ENCODE measurements around the gene CD1B. TPM values are rescaled to one million over a fixed set of nuclear protein-coding genes. Genes with fewer than 3 reads are reported as not detected.

Gene CD1B
- total RNA-seq, 2 donors from 2014 or later: not detected

DNA sequence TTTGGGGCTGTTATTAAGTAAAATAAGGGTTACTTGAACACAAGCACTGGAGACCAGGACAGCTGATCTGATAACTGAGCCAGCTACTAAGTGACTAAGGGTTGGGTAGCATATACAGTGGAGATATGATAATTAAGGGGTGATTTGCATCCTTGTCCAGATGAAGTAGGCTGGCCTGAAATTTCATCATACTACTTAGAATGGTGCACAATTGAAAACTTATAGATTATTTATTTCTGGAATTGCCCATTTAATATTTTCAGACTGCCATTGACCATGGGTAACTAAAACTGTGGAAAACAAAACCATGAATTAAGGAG, 3.8 kb upstream of the CD1B start:
- Mint-ChIP-seq H3K4me3 (no peak overlapping the region), H3K9me3 (peaks cover 5% of the 10 kb centered on the region), H3K27me3 (peaks cover 12% of the 10 kb centered on the region), H3K27ac (no peak overlapping the region), H3K36me3 (ENCODE audit: low read depth) (no peaks in the 10 kb centered on the region), H3K4me1 (no peaks in the 10 kb centered on the region)
- ATAC-seq (replicated peaks): no peak

DNA sequence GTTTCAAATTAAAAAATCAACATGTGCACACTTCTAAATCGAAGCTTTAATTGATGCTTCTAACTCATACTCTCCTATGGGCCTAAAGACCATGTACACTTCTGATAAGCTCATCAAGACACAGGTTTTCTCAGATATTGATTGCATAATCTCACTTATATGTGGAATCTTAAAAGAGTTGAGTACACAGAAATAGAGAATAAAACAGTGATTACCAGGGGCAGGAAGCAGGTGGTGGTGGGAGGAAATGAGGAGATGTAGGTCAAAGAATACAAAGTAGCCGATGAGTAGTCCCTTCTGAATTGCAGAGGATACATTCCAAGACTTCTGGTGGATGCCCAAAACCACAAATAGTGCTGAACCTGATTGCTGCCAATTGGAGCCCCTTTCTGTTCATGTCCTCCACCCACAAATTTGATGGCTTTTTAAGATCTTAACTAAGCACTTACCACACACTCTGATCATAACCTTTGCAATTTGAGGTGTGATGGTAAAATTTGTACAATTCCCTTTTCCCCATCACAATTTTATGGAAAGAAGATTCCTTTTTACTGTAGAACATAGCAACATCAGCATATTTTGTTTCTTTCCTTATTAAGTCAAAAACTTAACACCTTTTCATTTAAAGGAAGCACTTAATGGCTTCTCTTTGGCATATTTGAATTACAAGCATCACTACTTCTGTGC, 3.3 kb upstream of the CD1B start:
- no peak for ATAC-seq (replicated peaks)
- Mint-ChIP-seq H3K9me3 (peaks cover 5% of the 10 kb centered on the region), H3K27me3 (peaks cover 12% of the 10 kb centered on the region), H3K4me1 (no peaks in the 10 kb centered on the region), H3K27ac (no peak overlapping the region), H3K36me3 (ENCODE audit: low read depth) (no peaks in the 10 kb centered on the region), H3K4me3 (no peak overlapping the region)

GRCh38 chr1:158333405-158334155, 2.2 kb upstream of the CD1B start:
- peaks cover 5% of the 10 kb centered on the region for H3K9me3 Mint-ChIP-seq
- H3K36me3 Mint-ChIP-seq (ENCODE audit: low read depth): no peaks in the 10 kb centered on the region
- no peak for ATAC-seq (replicated peaks)
- no peak overlapping the region for H3K27ac Mint-ChIP-seq
- peaks cover 12% of the 10 kb centered on the region for H3K27me3 Mint-ChIP-seq
- H3K4me3 Mint-ChIP-seq: no peak overlapping the region
- H3K4me1 Mint-ChIP-seq: no peaks in the 10 kb centered on the region

DNA sequence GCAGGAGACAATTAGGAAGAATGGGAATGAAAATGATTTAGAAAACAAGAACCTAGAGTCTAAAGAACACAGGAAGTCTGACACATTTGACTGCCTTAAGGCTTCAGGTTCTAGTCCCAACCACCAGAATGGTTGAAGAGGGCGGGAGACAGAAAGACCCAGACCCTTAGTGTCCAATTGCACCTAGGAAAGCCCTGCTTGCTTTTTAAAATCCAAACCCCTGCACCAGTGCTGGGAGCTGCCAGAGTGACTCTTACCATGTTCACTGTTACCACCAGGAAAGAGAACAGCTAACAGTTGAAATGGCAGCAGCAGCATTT, 265 bp downstream of the CD1B start:
- no peak for ATAC-seq (replicated peaks)
- no peaks in the 10 kb centered on the region for H3K9me3 Mint-ChIP-seq
- peaks cover 8% of the 10 kb centered on the region for H3K27me3 Mint-ChIP-seq
- H3K4me1 Mint-ChIP-seq: no peaks in the 10 kb centered on the region
- no peaks in the 10 kb centered on the region for H3K36me3 Mint-ChIP-seq (ENCODE audit: low read depth)
- H3K27ac Mint-ChIP-seq: no peak overlapping the region
- no peak overlapping the region for H3K4me3 Mint-ChIP-seq

DNA sequence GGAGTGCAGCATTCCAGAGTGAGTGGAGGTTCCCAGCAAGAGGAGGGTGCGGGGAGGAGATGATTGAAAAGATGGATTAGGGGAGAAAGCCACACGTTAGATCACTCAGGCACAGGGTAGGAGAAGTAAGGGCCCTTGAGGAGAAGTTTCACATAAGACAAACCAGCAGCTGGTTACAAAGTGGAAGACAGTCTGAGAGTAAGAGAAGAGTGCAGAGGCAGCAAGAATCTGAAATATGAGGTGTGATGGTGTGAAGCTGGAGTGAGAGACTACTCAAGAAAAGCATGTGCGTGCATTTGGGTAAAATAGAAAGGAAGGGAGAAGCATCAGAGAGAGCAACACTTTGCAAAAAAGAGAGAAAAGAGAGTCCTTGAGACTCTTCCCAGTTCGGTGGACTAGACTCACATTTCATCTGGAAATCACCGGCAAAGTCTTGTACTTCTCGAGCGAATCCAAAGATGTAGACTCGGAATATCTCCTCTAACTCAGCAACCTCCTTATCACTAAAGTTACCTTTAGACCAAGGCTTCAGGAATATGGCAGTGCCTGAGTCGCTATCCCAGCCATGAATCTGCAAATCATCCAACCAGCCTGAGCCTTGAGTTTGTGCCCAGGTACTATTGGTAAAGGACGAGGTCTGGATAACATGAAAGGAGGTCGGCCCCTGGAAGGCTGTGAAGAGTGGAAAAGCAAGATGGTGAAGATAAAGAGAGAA, 783 bp downstream of the CD1B start:
- H3K9me3 Mint-ChIP-seq: no peaks in the 10 kb centered on the region

DNA sequence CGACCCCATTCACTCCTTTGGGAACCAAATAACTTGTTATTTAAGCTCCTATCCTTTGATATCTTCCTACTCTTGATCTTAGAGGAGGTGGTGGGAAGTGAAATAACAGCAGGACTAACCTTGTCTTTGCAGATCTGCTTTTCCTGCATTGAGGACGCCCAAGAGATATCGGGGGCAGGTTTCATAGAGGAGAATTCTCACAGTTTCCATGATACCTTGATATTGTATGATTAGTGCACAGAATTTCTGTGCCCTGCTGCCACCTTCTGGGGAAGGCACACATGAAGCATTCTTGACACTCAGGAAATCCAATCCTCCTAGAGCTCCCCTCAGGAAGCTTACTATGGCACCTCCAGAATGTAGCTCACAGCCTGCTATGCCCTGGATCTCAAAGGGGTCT, 1.6 kb downstream of the CD1B start:
- H3K36me3 Mint-ChIP-seq (ENCODE audit: low read depth): no peaks in the 10 kb centered on the region
- H3K9me3 Mint-ChIP-seq: no peaks in the 10 kb centered on the region
- H3K4me3 Mint-ChIP-seq: no peak overlapping the region
- peaks cover 9% of the 10 kb centered on the region for H3K27me3 Mint-ChIP-seq
- no peaks in the 10 kb centered on the region for H3K4me1 Mint-ChIP-seq
- no peak overlapping the region for H3K27ac Mint-ChIP-seq
- ATAC-seq (replicated peaks): no peak

More for the DNA sequence above, 783 bp downstream of the CD1B start:
- Mint-ChIP-seq H3K27me3 (peaks cover 8% of the 10 kb centered on the region), H3K36me3 (ENCODE audit: low read depth) (no peaks in the 10 kb centered on the region), H3K27ac (no peak overlapping the region), H3K4me3 (no peak overlapping the region), H3K4me1 (no peaks in the 10 kb centered on the region)
- ATAC-seq (replicated peaks): no peak

DNA sequence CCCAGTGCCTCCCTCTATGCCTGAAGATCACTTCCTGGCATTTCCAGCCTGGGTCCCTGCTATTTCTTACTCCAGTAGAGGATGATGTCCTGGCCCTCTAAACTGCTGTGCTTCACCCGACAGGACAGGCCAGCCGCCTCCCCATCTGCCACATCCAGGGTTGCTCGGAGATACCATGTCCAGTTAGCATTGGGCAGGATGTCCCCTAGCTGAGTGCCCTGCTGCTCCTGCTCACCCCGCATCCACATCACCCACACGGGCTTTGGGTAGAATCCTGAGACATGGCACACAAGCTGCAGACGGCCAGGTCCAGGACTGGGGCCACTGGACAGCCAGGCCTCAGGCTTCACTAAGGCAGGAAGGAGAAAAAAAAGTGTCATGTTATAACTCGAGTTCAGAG, 2.0 kb downstream of the CD1B start:
- ATAC-seq (replicated peaks): no peak
- Mint-ChIP-seq H3K27me3 (peaks cover 13% of the 10 kb centered on the region), H3K9me3 (no peaks in the 10 kb centered on the region), H3K27ac (no peak overlapping the region), H3K36me3 (ENCODE audit: low read depth) (no peaks in the 10 kb centered on the region), H3K4me1 (no peaks in the 10 kb centered on the region), H3K4me3 (no peak overlapping the region)

- Mint-ChIP-seq H3K9me3 (no peaks in the 10 kb centered on the region), H3K4me3 (no peak overlapping the region), H3K36me3 (ENCODE audit: low read depth) (no peaks in the 10 kb centered on the region), H3K4me1 (no peaks in the 10 kb centered on the region), H3K27ac (no peak overlapping the region), H3K27me3 (peaks cover 14% of the 10 kb centered on the region)
- no peak for ATAC-seq (replicated peaks)
Measured at GRCh38 chr1:158328426-158328825, 2.9 kb downstream of the CD1B start.

GRCh38 chr1:158327481-158327880, 3.9 kb downstream of the CD1B start:
- Mint-ChIP-seq H3K4me1 (no peaks in the 10 kb centered on the region), H3K4me3 (no peak overlapping the region), H3K27me3 (peaks cover 19% of the 10 kb centered on the region), H3K9me3 (peaks cover 8% of the 10 kb centered on the region), H3K27ac (no peak overlapping the region), H3K36me3 (ENCODE audit: low read depth) (no peaks in the 10 kb centered on the region)
- ATAC-seq (replicated peaks): no peak

- no peak for ATAC-seq (replicated peaks)
Measured at GRCh38 chr1:158324395-158324794, 6.9 kb downstream of the CD1B start.

DNA sequence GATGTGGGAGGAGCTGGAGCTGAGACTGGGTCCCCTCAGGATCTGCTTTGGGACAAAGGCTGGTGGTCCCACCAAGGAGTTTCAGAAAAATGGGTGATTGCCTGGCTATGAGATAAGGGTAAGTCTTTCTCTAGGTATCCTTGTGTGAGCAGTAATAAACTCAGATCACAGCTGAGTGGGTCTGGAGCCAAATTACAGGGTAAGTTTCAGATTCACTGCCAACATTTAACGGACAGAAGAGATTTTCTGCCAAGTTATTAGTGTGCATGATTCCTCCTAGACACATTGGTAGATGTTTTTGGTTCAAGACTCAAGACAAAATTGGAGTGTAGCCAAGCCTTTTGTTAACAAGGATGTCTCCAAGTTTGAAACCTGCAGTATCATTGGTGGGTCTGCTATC, 7.5 kb downstream of the CD1B start:
- H3K36me3 Mint-ChIP-seq (ENCODE audit: low read depth): no peaks in the 10 kb centered on the region
- no peaks in the 10 kb centered on the region for H3K4me1 Mint-ChIP-seq
- H3K4me3 Mint-ChIP-seq: no peak overlapping the region
- peaks cover 8% of the 10 kb centered on the region for H3K9me3 Mint-ChIP-seq
- no peak for ATAC-seq (replicated peaks)
- H3K27me3 Mint-ChIP-seq: peaks cover 33% of the 10 kb centered on the region
- H3K27ac Mint-ChIP-seq: no peak overlapping the region

More at GRCh38 chr1:158324395-158324794, 6.9 kb downstream of the CD1B start:
- no peaks in the 10 kb centered on the region for H3K4me1 Mint-ChIP-seq
- no peaks in the 10 kb centered on the region for H3K36me3 Mint-ChIP-seq (ENCODE audit: low read depth)
- H3K4me3 Mint-ChIP-seq: no peak overlapping the region
- no peak overlapping the region for H3K27ac Mint-ChIP-seq
- H3K9me3 Mint-ChIP-seq: peaks cover 8% of the 10 kb centered on the region
- H3K27me3 Mint-ChIP-seq: peaks cover 35% of the 10 kb centered on the region

GRCh38 chr1:158311066-158311465, 20.3 kb downstream of the CD1B start:
- peaks cover 8% of the 10 kb centered on the region for H3K27me3 Mint-ChIP-seq
- no peaks in the 10 kb centered on the region for H3K4me1 Mint-ChIP-seq

DNA sequence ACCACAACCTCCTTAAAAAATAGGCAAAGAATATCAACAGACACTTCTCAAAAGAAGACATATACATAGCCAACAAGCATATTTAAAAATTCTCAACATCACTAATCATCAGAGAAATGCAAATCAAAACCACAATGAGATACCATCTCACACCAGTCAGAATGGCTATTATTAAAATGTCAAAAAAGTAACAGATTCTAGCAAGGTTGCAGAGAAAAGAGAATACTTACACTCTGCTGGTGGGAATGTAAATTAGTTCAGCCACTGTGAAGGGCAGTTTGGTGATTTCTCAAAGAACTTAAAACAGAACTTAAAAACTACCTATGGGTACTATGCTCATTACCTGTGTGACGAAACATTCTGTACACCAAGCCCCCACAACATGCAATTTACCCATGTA, 20.7 kb downstream of the CD1B start:
- Mint-ChIP-seq H3K27me3 (peaks cover 8% of the 10 kb centered on the region), H3K4me1 (no peaks in the 10 kb centered on the region), H3K36me3 (ENCODE audit: low read depth) (no peaks in the 10 kb centered on the region), H3K27ac (no peak overlapping the region), H3K4me3 (no peak overlapping the region), H3K9me3 (peaks cover 11% of the 10 kb centered on the region)
- no peak for ATAC-seq (replicated peaks)

More at GRCh38 chr1:158311066-158311465, 20.3 kb downstream of the CD1B start:
- Mint-ChIP-seq H3K4me3 (no peak overlapping the region), H3K36me3 (ENCODE audit: low read depth) (no peaks in the 10 kb centered on the region), H3K27ac (no peak overlapping the region), H3K9me3 (peaks cover 11% of the 10 kb centered on the region)
- no peak for ATAC-seq (replicated peaks)

DNA sequence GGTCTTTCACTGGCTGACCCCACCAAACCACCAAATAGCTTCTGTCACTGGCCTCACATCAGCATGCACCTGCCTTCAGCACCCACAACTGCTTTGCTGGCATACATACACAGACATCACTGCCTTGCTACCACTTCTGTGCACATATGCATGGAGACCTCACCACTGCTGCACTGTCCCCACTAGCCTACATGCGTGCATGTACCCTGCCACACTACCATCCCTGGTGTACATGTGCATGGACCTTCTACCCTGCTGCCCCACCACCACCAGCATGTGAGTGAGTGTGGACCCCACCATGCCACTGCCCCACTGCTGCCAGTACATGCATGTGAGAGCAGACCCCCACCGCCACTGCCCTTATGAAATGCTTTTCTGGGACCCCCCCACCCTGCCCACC, 35.5 kb downstream of the CD1B start:
- no peak for ATAC-seq (replicated peaks)
- no peak overlapping the region for H3K4me3 Mint-ChIP-seq
- peaks cover 8% of the 10 kb centered on the region for H3K9me3 Mint-ChIP-seq

DNA sequence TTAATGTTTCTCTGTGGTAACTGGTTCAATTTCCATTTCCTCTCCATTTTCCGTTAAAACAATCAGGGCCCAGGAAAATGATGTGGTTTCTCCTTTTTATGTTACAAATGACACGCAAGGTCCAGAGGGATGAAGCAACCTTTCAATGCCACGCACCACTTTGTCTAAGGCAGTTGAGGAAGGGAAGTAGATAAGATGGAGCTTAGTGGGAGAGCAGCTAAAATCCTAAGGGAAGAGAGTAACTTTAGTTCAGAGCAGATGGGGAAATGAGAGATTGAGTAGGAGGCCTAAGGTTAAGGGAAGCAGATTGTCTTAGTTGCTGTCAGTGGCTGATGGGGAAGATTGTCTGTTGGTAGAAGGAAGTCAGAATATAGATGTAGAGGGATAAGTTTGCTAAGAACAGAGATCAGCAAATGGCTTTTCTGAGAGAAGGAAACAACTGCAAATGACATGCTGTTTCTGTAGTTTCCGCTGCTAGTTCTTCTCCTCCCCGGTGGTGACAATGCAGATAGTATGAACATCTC, 40.9 kb downstream of the CD1B start:
- no peak for ATAC-seq (replicated peaks)
- H3K36me3 Mint-ChIP-seq (ENCODE audit: low read depth): no peaks in the 10 kb centered on the region
- H3K4me1 Mint-ChIP-seq: peaks cover 5% of the 10 kb centered on the region
- H3K4me3 Mint-ChIP-seq: no peak overlapping the region
- peaks cover 19% of the 10 kb centered on the region for H3K27me3 Mint-ChIP-seq
- no peaks in the 10 kb centered on the region for H3K9me3 Mint-ChIP-seq
- H3K27ac Mint-ChIP-seq: no peak overlapping the region

More for the DNA sequence above, 35.5 kb downstream of the CD1B start:
- Mint-ChIP-seq H3K27ac (no peak overlapping the region), H3K4me1 (no peaks in the 10 kb centered on the region), H3K27me3 (peaks cover 20% of the 10 kb centered on the region), H3K36me3 (ENCODE audit: low read depth) (no peaks in the 10 kb centered on the region)
